Measurements from ENCODE around the gene ADRA1B.

ADRA1B gene

DNA sequence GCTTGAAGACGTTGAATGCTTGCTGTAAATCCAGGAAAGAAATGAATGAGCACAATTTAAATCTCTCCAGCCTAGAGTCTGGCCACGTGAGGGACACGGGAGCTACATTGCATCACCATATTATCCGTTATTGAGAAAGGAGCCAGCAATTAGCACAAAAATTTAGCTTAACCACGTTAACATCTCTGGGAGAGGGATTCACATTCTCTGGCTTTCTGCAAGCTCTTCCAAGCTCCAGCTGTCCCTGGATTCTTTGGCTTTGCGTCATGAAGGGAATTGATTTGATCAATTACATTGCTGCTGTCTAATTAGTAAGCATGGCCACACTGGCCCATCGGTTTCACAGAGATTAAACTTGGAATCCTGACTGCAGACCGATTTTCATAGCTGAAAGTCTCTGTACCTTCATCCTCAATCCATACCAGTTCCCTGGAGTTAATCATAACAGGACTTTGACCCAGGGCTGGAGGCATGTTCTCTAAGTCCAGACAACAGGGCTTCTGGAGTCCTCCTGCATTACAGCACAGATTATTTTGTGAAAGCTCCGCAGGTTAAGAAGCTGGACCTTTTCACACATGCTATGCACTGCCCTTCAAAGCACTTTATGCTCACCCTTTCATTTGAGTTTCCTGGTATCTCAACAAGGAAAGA, 31.6 kb downstream of the ADRA1B start:
- no CpG with 5 or more reads among the region's 9 CpGs for WGBS (ENCODE audit: extremely low coverage, insufficient coverage, low lambda C conversion rate)
- Histone ChIP-seq H2BK5ac (ENCODE audit: low read length) (no peak overlapping the region), H3K79me1 (ENCODE audit: low read length) (no peaks in the 10 kb centered on the region), H3K36me3 (ENCODE audit: control insufficient read depth, insufficient read depth, low read length) (no peaks in the 10 kb centered on the region), H4K5ac (ENCODE audit: low read length) (no peak overlapping the region), H3K79me2 (ENCODE audit: control insufficient read depth, insufficient read depth, low read length) (no peaks in the 10 kb centered on the region), H3K18ac (ENCODE audit: low read length) (no peak overlapping the region), H2BK120ac (ENCODE audit: low read depth, low read length) (no peak overlapping the region), H2AK5ac (ENCODE audit: low read length) (no peak overlapping the region), H3K9ac (ENCODE audit: low read length) (no peak overlapping the region), H3K4ac (ENCODE audit: low read depth, low read length) (no peak overlapping the region), H3K27me3 (ENCODE audit: insufficient read depth, low read length, poor library complexity) (no peaks in the 10 kb centered on the region), H3K56ac (ENCODE audit: low read length) (no peak overlapping the region), H4K8ac (ENCODE audit: low read depth, low read length) (no peak overlapping the region), H2BK15ac (replicated peaks; ENCODE audit: low read depth) (no peak overlapping the region), H3K27ac (ENCODE audit: low read depth, low read length) (no peak overlapping the region), H3K23ac (ENCODE audit: low read length) (no peak overlapping the region), H3K4me2 (ENCODE audit: low read length) (no peak overlapping the region), H3K4me3 (ENCODE audit: low read length) (no peak overlapping the region), H3K4me1 (ENCODE audit: control insufficient read depth, low read depth, low read length) (no peaks in the 10 kb centered on the region)
- no peak for DNase-seq

DNA sequence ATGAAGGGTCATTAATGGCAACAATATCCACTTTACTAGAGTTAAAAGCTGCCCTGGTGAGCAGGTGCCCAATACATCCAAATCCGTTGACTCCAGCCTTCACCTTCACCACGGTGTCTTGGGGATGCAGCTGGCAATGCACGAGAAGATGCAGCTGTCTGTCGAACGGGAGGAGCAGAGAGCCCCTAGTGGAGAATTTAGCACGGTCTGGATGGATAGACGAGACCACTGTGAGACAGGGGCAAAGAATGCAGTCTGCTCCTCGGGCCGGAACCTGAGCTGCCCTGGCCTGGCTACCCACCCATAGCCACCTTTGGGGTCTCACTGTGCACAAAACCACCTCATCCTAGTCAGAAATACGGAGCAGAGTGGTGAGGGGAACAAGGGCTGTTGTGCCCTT, 35.1 kb downstream of the ADRA1B start:
- Histone ChIP-seq H3K27me3 (ENCODE audit: insufficient read depth, low read length, poor library complexity) (no peaks in the 10 kb centered on the region), H3K56ac (ENCODE audit: low read length) (peak overlapping the region; percentile 10), H3K4me1 (ENCODE audit: control insufficient read depth, low read depth, low read length) (peaks cover 2% of the 10 kb centered on the region), H3K4me3 (ENCODE audit: low read length) (no peak overlapping the region), H3K4ac (ENCODE audit: low read depth, low read length) (no peak overlapping the region), H3K4me2 (ENCODE audit: low read length) (no peak overlapping the region), H2AK5ac (ENCODE audit: low read length) (no peak overlapping the region), H3K79me1 (ENCODE audit: low read length) (no peaks in the 10 kb centered on the region), H3K18ac (ENCODE audit: low read length) (no peak overlapping the region), H2BK120ac (ENCODE audit: low read depth, low read length) (no peak overlapping the region), H3K36me3 (ENCODE audit: control insufficient read depth, insufficient read depth, low read length) (no peaks in the 10 kb centered on the region), H2BK15ac (replicated peaks; ENCODE audit: low read depth) (no peak overlapping the region), H3K23ac (ENCODE audit: low read length) (no peak overlapping the region), H4K5ac (ENCODE audit: low read length) (no peak overlapping the region), H3K27ac (ENCODE audit: low read depth, low read length) (no peak overlapping the region), H3K9ac (ENCODE audit: low read length) (no peak overlapping the region), H4K8ac (ENCODE audit: low read depth, low read length) (no peak overlapping the region), H3K79me2 (ENCODE audit: control insufficient read depth, insufficient read depth, low read length) (no peaks in the 10 kb centered on the region), H2BK5ac (ENCODE audit: low read length) (no peak overlapping the region)
- WGBS (ENCODE audit: extremely low coverage, insufficient coverage, low lambda C conversion rate) = no CpG with 5 or more reads among the region's 10 CpGs
- DNase-seq = peak; percentile 81

DNA sequence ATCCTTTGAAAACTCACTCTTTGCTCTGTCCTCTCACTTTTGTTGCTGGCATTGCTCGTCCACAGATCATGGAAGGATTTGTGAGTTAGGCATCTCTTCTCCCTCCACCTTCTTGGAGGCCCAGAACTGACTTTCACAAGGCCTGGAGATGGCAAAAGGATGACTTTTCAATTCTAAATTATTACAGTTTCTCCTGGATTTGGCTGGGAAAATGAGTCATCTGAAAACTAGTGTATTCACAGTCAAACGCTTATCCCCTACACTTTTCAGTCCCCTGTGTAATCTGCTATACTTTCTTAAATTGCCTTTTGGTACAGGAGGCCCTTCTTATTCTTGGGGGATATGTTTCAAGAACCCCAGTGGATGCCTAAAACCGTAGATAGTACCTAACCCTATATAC, 35.6 kb downstream of the ADRA1B start:
- Histone ChIP-seq H2AK5ac (ENCODE audit: low read length) (no peak overlapping the region), H4K8ac (ENCODE audit: low read depth, low read length) (no peak overlapping the region), H3K9ac (ENCODE audit: low read length) (no peak overlapping the region), H2BK15ac (replicated peaks; ENCODE audit: low read depth) (no peak overlapping the region), H3K4ac (ENCODE audit: low read depth, low read length) (no peak overlapping the region), H3K56ac (ENCODE audit: low read length) (peak overlapping the region; percentile 10), H2BK5ac (ENCODE audit: low read length) (no peak overlapping the region), H3K23ac (ENCODE audit: low read length) (no peak overlapping the region), H3K4me2 (ENCODE audit: low read length) (no peak overlapping the region), H3K27ac (ENCODE audit: low read depth, low read length) (no peak overlapping the region), H4K5ac (ENCODE audit: low read length) (no peak overlapping the region), H3K18ac (ENCODE audit: low read length) (no peak overlapping the region), H2BK120ac (ENCODE audit: low read depth, low read length) (no peak overlapping the region), H3K36me3 (ENCODE audit: control insufficient read depth, insufficient read depth, low read length) (no peaks in the 10 kb centered on the region), H3K27me3 (ENCODE audit: insufficient read depth, low read length, poor library complexity) (no peaks in the 10 kb centered on the region), H3K79me1 (ENCODE audit: low read length) (no peaks in the 10 kb centered on the region), H3K4me1 (ENCODE audit: control insufficient read depth, low read depth, low read length) (peaks cover 2% of the 10 kb centered on the region), H3K79me2 (ENCODE audit: control insufficient read depth, insufficient read depth, low read length) (no peaks in the 10 kb centered on the region), H3K4me3 (ENCODE audit: low read length) (no peak overlapping the region)
- DNase-seq = no peak
- WGBS (ENCODE audit: extremely low coverage, insufficient coverage, low lambda C conversion rate) = no CpG with 5 or more reads among the region's 3 CpGs

DNA sequence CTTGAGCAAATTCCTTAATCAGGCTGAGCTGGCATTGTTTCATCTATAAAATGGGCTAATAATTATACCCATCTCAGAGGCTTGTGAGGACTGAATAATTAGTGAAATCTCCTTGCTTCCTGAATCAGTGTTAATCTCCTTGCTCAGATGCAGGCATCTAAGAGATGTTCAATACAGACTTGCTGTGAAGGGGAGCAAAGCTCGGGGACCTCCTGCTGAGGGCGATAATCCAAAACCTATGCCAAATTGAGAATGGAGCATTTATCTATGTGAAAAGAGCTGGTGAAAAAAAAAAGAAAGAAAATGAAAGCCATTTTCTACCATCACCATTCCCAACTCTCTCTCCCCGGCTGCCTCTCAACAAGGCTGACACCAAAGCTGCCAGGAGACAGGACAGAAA, 37.3 kb downstream of the ADRA1B start:
- peak; percentile 63 for DNase-seq
- H2BK15ac ChIP-seq (replicated peaks; ENCODE audit: low read depth) = no peak overlapping the region
- H3K4me1 ChIP-seq (ENCODE audit: control insufficient read depth, low read depth, low read length) = peaks cover 2% of the 10 kb centered on the region
- no peaks in the 10 kb centered on the region for H3K79me1 ChIP-seq (ENCODE audit: low read length)
- H3K79me2 ChIP-seq (ENCODE audit: control insufficient read depth, insufficient read depth, low read length) = no peaks in the 10 kb centered on the region
- no peak overlapping the region for H3K18ac ChIP-seq (ENCODE audit: low read length)
- H4K8ac ChIP-seq (ENCODE audit: low read depth, low read length) = no peak overlapping the region
- H3K56ac ChIP-seq (ENCODE audit: low read length) = no peak overlapping the region
- no peaks in the 10 kb centered on the region for H3K27me3 ChIP-seq (ENCODE audit: insufficient read depth, low read length, poor library complexity)
- WGBS (ENCODE audit: extremely low coverage, insufficient coverage, low lambda C conversion rate) = no CpG with 5 or more reads among the region's 3 CpGs
- no peak overlapping the region for H2BK120ac ChIP-seq (ENCODE audit: low read depth, low read length)
- no peak overlapping the region for H4K5ac ChIP-seq (ENCODE audit: low read length)
- H2BK5ac ChIP-seq (ENCODE audit: low read length) = no peak overlapping the region
- no peak overlapping the region for H3K4me3 ChIP-seq (ENCODE audit: low read length)
- H3K9ac ChIP-seq (ENCODE audit: low read length) = no peak overlapping the region
- H3K23ac ChIP-seq (ENCODE audit: low read length) = no peak overlapping the region
- H3K27ac ChIP-seq (ENCODE audit: low read depth, low read length) = no peak overlapping the region
- H3K36me3 ChIP-seq (ENCODE audit: control insufficient read depth, insufficient read depth, low read length) = no peaks in the 10 kb centered on the region
- no peak overlapping the region for H2AK5ac ChIP-seq (ENCODE audit: low read length)
- H3K4ac ChIP-seq (ENCODE audit: low read depth, low read length) = no peak overlapping the region
- H3K4me2 ChIP-seq (ENCODE audit: low read length) = no peak overlapping the region

DNA sequence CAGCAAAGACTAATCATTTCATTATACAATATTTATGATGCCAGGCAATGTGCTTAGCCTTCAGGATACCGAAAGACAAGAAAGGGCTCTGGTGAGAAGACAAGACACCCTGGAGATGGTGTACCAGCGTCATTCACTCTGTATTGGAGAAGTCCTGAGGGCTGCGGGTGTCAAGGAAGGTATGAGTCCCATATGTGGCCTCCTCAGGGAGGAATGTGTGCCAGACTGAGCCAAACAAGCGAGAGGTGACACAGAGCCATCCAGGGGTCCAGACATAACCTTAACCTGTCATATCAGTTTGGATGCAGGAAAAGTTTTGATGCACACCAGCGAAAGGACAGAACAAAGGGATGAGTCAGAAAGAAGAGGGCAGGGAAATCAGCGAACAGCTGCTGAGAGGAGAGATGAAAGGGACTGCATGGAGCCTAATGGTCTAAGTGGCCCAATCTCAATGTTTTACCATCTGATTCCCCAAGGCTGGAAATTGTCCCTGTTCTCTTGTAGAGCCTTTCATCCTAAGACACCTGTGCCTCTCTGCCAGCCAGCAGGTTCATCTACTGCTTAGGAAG, 38.9 kb downstream of the ADRA1B start:
- no peak overlapping the region for H3K4me3 ChIP-seq (ENCODE audit: low read length)
- no peak overlapping the region for H3K9ac ChIP-seq (ENCODE audit: low read length)
- H3K4me2 ChIP-seq (ENCODE audit: low read length) = no peak overlapping the region
- no CpG with 5 or more reads among the region's 6 CpGs for WGBS (ENCODE audit: extremely low coverage, insufficient coverage, low lambda C conversion rate)
- no peaks in the 10 kb centered on the region for H3K79me1 ChIP-seq (ENCODE audit: low read length)
- H2AK5ac ChIP-seq (ENCODE audit: low read length) = no peak overlapping the region
- no peak overlapping the region for H3K23ac ChIP-seq (ENCODE audit: low read length)
- H3K4me1 ChIP-seq (ENCODE audit: control insufficient read depth, low read depth, low read length) = peaks cover 2% of the 10 kb centered on the region
- no peak overlapping the region for H2BK15ac ChIP-seq (replicated peaks; ENCODE audit: low read depth)
- no peak overlapping the region for H2BK5ac ChIP-seq (ENCODE audit: low read length)
- H2BK120ac ChIP-seq (ENCODE audit: low read depth, low read length) = no peak overlapping the region
- no peaks in the 10 kb centered on the region for H3K36me3 ChIP-seq (ENCODE audit: control insufficient read depth, insufficient read depth, low read length)
- no peak for DNase-seq
- H3K4ac ChIP-seq (ENCODE audit: low read depth, low read length) = no peak overlapping the region
- no peaks in the 10 kb centered on the region for H3K79me2 ChIP-seq (ENCODE audit: control insufficient read depth, insufficient read depth, low read length)
- H3K18ac ChIP-seq (ENCODE audit: low read length) = no peak overlapping the region
- H3K27me3 ChIP-seq (ENCODE audit: insufficient read depth, low read length, poor library complexity) = no peaks in the 10 kb centered on the region
- no peak overlapping the region for H4K8ac ChIP-seq (ENCODE audit: low read depth, low read length)
- H3K27ac ChIP-seq (ENCODE audit: low read depth, low read length) = no peak overlapping the region
- no peak overlapping the region for H4K5ac ChIP-seq (ENCODE audit: low read length)
- no peak overlapping the region for H3K56ac ChIP-seq (ENCODE audit: low read length)

DNA sequence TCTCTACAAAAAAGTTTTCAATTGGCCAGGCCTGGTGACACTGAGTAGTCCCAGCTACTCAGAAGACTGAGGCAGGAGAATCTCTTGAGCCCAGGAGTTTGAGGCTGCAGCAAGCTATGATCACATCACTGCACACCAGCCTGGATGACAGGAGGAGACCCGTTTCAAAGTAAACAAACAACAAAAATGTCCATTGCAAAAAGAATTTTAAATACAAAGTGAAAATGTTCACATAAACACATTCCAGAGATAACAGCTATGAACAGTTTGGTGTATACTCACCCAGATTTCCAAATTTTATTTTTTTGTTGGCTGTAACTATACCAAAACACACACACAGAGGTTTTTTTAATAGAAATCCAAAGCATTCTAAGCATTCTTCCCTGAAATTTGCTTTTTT, 39.8 kb downstream of the ADRA1B start:
- Histone ChIP-seq H3K36me3 (ENCODE audit: control insufficient read depth, insufficient read depth, low read length) (no peaks in the 10 kb centered on the region), H3K4me3 (ENCODE audit: low read length) (no peak overlapping the region), H3K4me2 (ENCODE audit: low read length) (no peak overlapping the region), H2AK5ac (ENCODE audit: low read length) (no peak overlapping the region), H3K56ac (ENCODE audit: low read length) (no peak overlapping the region), H3K27ac (ENCODE audit: low read depth, low read length) (no peak overlapping the region), H3K79me1 (ENCODE audit: low read length) (no peaks in the 10 kb centered on the region), H3K27me3 (ENCODE audit: insufficient read depth, low read length, poor library complexity) (no peaks in the 10 kb centered on the region), H4K8ac (ENCODE audit: low read depth, low read length) (no peak overlapping the region), H2BK15ac (replicated peaks; ENCODE audit: low read depth) (no peak overlapping the region), H2BK5ac (ENCODE audit: low read length) (no peak overlapping the region), H3K23ac (ENCODE audit: low read length) (no peak overlapping the region), H3K4me1 (ENCODE audit: control insufficient read depth, low read depth, low read length) (peaks cover 2% of the 10 kb centered on the region), H2BK120ac (ENCODE audit: low read depth, low read length) (no peak overlapping the region), H3K79me2 (ENCODE audit: control insufficient read depth, insufficient read depth, low read length) (no peaks in the 10 kb centered on the region), H3K9ac (ENCODE audit: low read length) (no peak overlapping the region), H4K5ac (ENCODE audit: low read length) (no peak overlapping the region), H3K18ac (ENCODE audit: low read length) (no peak overlapping the region), H3K4ac (ENCODE audit: low read depth, low read length) (no peak overlapping the region)
- DNase-seq = no peak
- WGBS (ENCODE audit: extremely low coverage, insufficient coverage, low lambda C conversion rate) = no CpG with 5 or more reads among the region's 1 CpG

Data from mesendoderm (in vitro differentiated cells).